Activated CD8-positive, alpha-beta memory T cell treated with anti-CD3 and anti-CD28 coated beads, Interleukin-2, amount 50 U/mL, for 24 hours (primary cell): Measurements from ENCODE around the gene INSIG1.

Source experiments
- DNase-seq: peaks from one replicate; pipeline ENCODE4 v3.0.0-alpha.2; 2020; ENCODE audit errors: extremely low read depth

The INSIG1 gene

GRCh38 chr7:155303039-155303593 is 5.4 kb downstream of the INSIG1 start:
- no peak for DNase-seq

- no peak for DNase-seq
These were observed 6.2 kb downstream of the INSIG1 start for GRCh38 chr7:155303897-155304296.

GRCh38 chr7:155305231-155305904 is 7.7 kb downstream of the INSIG1 start:
- DNase-seq: no peak

- no peak for DNase-seq
These were observed 9.2 kb downstream of the INSIG1 start for GRCh38 chr7:155306673-155307470.

- DNase-seq: no peak
These were observed 10.8 kb downstream of the INSIG1 start for GRCh38 chr7:155308330-155309020.

- no peak for DNase-seq
These were observed 11.3 kb downstream of the INSIG1 start for GRCh38 chr7:155309021-155309338.

- DNase-seq: no peak
These were observed 12.9 kb downstream of the INSIG1 start for GRCh38 chr7:155310425-155311114.

- DNase-seq: no peak
These were observed 14.3 kb downstream of the INSIG1 start for GRCh38 chr7:155311826-155312537.

- DNase-seq: no peak
These were observed 15.0 kb downstream of the INSIG1 start for GRCh38 chr7:155312633-155313032.

GRCh38 chr7:155313096-155313495 is 15.4 kb downstream of the INSIG1 start:
- DNase-seq: no peak

- DNase-seq: no peak
These were observed 18.3 kb downstream of the INSIG1 start for GRCh38 chr7:155315977-155316376.

GRCh38 chr7:155316427-155317113 is 18.9 kb downstream of the INSIG1 start:
- DNase-seq: no peak

- no peak for DNase-seq
These were observed 19.4 kb downstream of the INSIG1 start for GRCh38 chr7:155317114-155317434.

GRCh38 chr7:155318245-155318644 is 20.6 kb downstream of the INSIG1 start:
- no peak for DNase-seq

GRCh38 chr7:155322530-155322929 is 24.9 kb downstream of the INSIG1 start:
- DNase-seq: no peak

GRCh38 chr7:155323001-155323638 is 25.4 kb downstream of the INSIG1 start:
- DNase-seq: no peak

GRCh38 chr7:155324012-155324917 is 26.6 kb downstream of the INSIG1 start:
- no peak for DNase-seq

- no peak for DNase-seq
These were observed 27.2 kb downstream of the INSIG1 start for GRCh38 chr7:155324918-155325235.

GRCh38 chr7:155326385-155326784 is 28.7 kb downstream of the INSIG1 start:
- no peak for DNase-seq
